Measurements from ENCODE around the gene UTS2R. TPM values are rescaled to one million over a fixed set of nuclear protein-coding genes. Genes with fewer than 3 reads are reported as not detected.

The UTS2R gene
- total and polyA plus RNA-seq, 2 donors: 0.07 to 0.33 TPM

DNA sequence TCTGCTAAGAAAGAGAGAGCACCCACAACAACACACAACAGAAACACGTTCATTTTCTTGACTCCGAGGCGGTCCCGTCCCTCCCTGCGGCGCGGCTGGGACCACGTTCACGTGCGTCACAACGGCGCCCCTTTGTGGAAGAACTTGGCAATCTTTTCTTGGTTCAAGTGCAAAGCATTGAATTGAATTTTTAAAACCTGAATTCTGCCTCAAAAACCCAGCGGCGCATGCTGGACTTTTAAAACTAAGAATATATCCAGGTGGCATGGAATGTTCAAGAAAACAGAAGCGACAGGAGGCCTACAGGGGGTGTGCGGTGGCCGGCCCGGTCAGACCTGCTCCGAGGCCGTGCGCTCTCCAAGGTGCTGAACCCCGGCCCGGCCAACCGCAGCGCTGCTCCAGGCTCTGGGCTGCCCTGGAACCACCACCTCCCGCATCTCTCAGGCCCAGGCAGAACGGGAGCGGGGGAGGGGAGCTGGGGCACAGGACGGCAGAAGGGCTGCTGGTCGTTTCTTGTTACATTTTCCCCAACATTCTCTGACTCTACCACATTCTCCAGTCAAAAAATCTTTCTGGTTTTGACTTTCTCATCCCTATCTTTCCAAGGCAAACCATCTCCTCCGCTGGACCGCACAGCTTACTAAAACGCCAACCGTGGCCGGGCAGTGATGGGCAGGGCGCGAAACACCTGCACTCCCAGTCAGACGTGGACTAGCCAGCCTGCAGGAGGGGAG, 43.1 kb downstream of the UTS2R start:
- peak in 8 of 9 donors; percentile 40 to 87 (median 63) for DNase-seq (ENCODE audit: low read depth in 6 of 9, low spot score in 9 of 9)
- no peak overlapping the region for H3K4me3 ChIP-seq (ENCODE audit: low read length in 2 of 2)
- WGBS: 31% methylated on average over 38 of the region's 38 CpGs
- H3K36me3 ChIP-seq (ENCODE audit: control insufficient read depth in 2 of 2, insufficient read depth in 2 of 2, low read length in 1 of 2): peaks cover 2 to 10% of the 10 kb centered on the region in 2 donors
- no peaks in the 10 kb centered on the region for H3K27me3 ChIP-seq (ENCODE audit: control insufficient read depth in 2 of 2, insufficient read depth in 1 of 2, low read length in 1 of 2)
- no peaks in the 10 kb centered on the region for H3K9me3 ChIP-seq (ENCODE audit: control insufficient read depth in 2 of 2, insufficient read depth in 1 of 2, low read length in 1 of 2)
- H3K4me1 ChIP-seq (ENCODE audit: control insufficient read depth in 2 of 2, insufficient read depth in 2 of 2, low read length in 2 of 2): peaks cover 15 to 20% of the 10 kb centered on the region in 2 donors
- H3K27ac ChIP-seq (ENCODE audit: low read depth in 1 of 2, low read length in 1 of 2): no peak overlapping the region

DNA sequence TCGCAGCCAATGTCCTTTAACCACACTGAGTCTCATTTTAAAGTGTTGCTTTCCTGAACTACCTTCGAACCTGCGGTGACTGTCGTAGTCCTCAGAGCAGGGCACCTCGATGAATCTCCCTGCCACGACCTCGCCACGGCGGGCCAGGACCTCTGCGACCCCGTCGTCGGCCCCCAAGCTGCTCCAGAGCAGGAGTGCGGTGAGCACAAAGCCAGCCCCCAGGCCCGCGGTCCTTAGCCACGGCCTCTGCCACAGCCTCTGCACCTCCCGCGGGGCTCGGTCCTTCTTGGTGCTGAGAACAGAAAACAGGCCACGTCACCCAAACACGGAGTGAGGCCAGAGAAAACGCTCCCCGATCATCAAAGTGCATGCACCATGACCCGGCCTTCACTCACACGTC, 43.8 kb downstream of the UTS2R start:
- WGBS: 98% methylated on average over 26 of the region's 26 CpGs
- Histone ChIP-seq H3K27ac (ENCODE audit: low read depth in 1 of 2, low read length in 1 of 2) (no peak overlapping the region), H3K9me3 (ENCODE audit: control insufficient read depth in 2 of 2, insufficient read depth in 1 of 2, low read length in 1 of 2) (no peaks in the 10 kb centered on the region), H3K4me1 (ENCODE audit: control insufficient read depth in 2 of 2, insufficient read depth in 2 of 2, low read length in 2 of 2) (peaks cover 17 to 22% of the 10 kb centered on the region in 2 donors), H3K36me3 (ENCODE audit: control insufficient read depth in 2 of 2, insufficient read depth in 2 of 2, low read length in 1 of 2) (peaks cover 2 to 10% of the 10 kb centered on the region in 2 donors), H3K4me3 (ENCODE audit: low read length in 2 of 2) (no peak overlapping the region), H3K27me3 (ENCODE audit: control insufficient read depth in 2 of 2, insufficient read depth in 1 of 2, low read length in 1 of 2) (no peaks in the 10 kb centered on the region)
- no peak for DNase-seq (ENCODE audit: low read depth in 6 of 9, low spot score in 9 of 9)

DNA sequence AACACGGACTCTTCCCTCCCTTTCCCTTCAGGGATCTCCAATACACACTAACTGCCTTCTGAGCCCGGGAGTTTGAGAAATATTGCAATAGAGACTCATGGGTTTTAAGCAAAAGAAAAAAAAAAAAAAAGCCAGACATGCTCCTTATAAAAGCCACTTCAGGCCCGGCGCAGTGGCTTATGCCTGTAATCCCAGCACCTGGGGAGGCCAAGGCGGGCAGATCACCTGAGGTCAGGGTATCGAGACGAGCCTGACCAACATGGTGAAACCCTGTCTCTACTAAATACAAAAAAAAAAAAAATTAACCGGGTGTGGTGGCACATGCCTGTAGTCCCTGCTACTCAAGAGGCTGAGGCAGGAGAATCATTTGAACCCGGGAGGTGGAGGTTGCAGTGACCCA, 44.2 kb downstream of the UTS2R start:
- 92% methylated on average over 9 of the region's 9 CpGs for WGBS
- H3K27me3 ChIP-seq (ENCODE audit: control insufficient read depth in 2 of 2, insufficient read depth in 1 of 2, low read length in 1 of 2): no peaks in the 10 kb centered on the region
- H3K36me3 ChIP-seq (ENCODE audit: control insufficient read depth in 2 of 2, insufficient read depth in 2 of 2, low read length in 1 of 2): peaks cover 3 to 10% of the 10 kb centered on the region in 2 donors
- H3K4me3 ChIP-seq (ENCODE audit: low read length in 2 of 2): no peak overlapping the region
- no peak overlapping the region for H3K27ac ChIP-seq (ENCODE audit: low read depth in 1 of 2, low read length in 1 of 2)
- peaks cover 17 to 22% of the 10 kb centered on the region in 2 donors for H3K4me1 ChIP-seq (ENCODE audit: control insufficient read depth in 2 of 2, insufficient read depth in 2 of 2, low read length in 2 of 2)
- H3K9me3 ChIP-seq (ENCODE audit: control insufficient read depth in 2 of 2, insufficient read depth in 1 of 2, low read length in 1 of 2): no peaks in the 10 kb centered on the region
- DNase-seq (ENCODE audit: low read depth in 6 of 9, low spot score in 9 of 9): no peak

DNA sequence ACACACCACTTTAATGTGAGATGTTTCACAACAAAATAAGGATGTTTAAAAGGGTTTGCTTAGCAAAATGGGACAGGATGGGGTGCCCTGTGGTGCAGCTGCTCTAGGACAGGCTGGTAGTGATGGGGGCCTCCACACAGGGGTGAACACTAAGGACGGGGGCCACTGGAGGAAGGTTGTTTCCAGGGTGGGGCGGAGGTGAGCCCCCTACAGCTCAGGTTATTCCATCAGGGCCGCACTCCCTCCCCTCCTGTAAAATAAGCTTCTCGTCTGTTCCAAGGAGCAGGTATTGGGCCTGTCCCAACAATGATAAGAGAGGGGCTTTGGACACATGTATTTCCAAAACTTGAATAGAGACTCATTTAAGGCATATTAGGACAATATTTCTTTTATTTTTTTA, 44.7 kb downstream of the UTS2R start:
- no peak overlapping the region for H3K27ac ChIP-seq (ENCODE audit: low read depth in 1 of 2, low read length in 1 of 2)
- DNase-seq (ENCODE audit: low read depth in 6 of 9, low spot score in 9 of 9): no peak
- H3K36me3 ChIP-seq (ENCODE audit: control insufficient read depth in 2 of 2, insufficient read depth in 2 of 2, low read length in 1 of 2): peaks cover 7 to 9% of the 10 kb centered on the region in 2 donors
- WGBS: 98% methylated on average over 4 of the region's 4 CpGs
- H3K9me3 ChIP-seq (ENCODE audit: control insufficient read depth in 2 of 2, insufficient read depth in 1 of 2, low read length in 1 of 2): no peaks in the 10 kb centered on the region
- no peak overlapping the region for H3K4me3 ChIP-seq (ENCODE audit: low read length in 2 of 2)
- H3K27me3 ChIP-seq (ENCODE audit: control insufficient read depth in 2 of 2, insufficient read depth in 1 of 2, low read length in 1 of 2): no peaks in the 10 kb centered on the region
- H3K4me1 ChIP-seq (ENCODE audit: control insufficient read depth in 2 of 2, insufficient read depth in 2 of 2, low read length in 2 of 2): peaks cover 17 to 22% of the 10 kb centered on the region in 2 donors

DNA sequence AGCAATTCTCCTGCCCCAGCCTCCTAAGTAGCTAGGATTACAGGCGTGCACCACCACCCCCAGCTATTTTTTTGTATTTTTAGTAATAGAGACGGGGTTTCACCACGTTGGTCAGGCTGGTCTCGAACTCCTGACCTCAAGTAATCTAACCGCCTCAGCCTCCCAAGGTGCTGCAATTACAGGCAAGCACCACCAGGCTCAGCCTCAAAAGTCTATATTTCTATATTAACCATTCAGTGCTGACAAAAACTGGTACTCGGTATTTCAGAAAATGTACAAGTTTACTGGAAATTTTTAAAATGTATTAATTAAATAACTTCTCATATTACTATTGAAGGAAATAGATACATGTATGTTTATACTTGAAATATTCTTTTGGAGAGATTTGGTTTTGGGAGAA, 45.2 kb downstream of the UTS2R start:
- WGBS: 96% methylated on average over 6 of the region's 6 CpGs

DNA sequence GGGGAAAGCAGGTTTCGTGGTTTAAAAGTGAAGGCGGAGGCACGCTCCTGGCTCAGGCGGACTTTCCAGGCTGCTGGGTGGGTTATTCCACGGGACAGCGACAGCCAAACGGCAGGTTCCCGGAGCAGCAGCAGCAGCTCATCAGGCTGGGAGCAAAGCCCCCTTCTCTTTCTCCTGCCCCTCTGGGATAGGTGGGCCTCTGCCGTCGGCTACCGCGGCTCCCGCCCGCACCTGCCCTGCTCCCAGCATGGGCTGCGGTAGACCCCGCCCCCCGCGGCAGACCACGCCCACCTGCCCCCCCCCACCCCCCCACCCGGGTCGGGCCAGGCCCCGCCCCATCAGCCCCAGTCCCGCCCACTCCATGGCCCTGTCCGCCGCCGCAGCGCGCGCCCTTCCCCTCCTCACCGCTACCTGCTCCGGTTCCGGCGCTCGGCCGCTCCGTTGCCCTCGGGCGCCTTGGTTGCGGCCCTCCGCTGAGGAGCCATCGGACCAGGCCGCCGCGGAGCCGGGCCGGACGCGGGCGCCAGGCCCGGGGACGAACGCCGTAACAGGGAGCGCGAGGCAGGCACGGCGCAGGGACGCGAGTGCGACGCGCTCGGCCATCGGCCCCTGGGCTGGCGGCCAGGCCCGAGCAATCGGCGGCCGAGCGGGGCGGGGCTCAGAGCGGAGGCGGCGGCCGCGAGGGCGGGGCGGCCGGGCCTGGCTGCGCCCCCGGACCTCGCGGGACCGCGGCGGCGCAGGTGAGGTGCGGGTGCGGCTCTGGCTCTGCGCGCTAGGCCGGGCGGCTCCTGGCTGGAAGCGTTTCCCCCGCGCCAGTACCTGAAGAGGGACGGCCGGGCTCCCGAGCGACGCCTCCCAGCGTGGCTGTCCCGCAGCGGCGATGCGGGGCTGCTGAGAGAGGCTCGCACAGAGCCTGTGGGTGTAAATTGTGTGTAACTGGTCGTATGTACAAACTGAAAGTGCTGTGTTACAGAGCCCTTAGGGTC, 46.7 kb downstream of the UTS2R start, which contains the start of the genes HEXD and OGFOD3:
TSS of gene HEXD (plus strand) at position 347 of the 986 bp plus-strand sequence. CDS start 1,453 bp downstream, outside the sequence.
TSS of gene OGFOD3 (minus strand) at position 586 of the 986 bp plus-strand sequence. CDS start at position 485, 101 bp downstream.
- DNase-seq (ENCODE audit: low read depth in 6 of 9, low spot score in 9 of 9): peak in 8 of 9 donors; percentile 43 to 94 (median 82)
- peak within 1 kb of the TSS; percentile 68 to 97 for H3K27ac ChIP-seq (ENCODE audit: low read depth in 1 of 2, low read length in 1 of 2)

More for the DNA sequence above, 45.2 kb downstream of the UTS2R start:
- Histone ChIP-seq H3K27me3 (ENCODE audit: control insufficient read depth in 2 of 2, insufficient read depth in 1 of 2, low read length in 1 of 2) (no peaks in the 10 kb centered on the region), H3K36me3 (ENCODE audit: control insufficient read depth in 2 of 2, insufficient read depth in 2 of 2, low read length in 1 of 2) (peaks cover 7% of the 10 kb centered on the region in 2 donors), H3K9me3 (ENCODE audit: control insufficient read depth in 2 of 2, insufficient read depth in 1 of 2, low read length in 1 of 2) (no peaks in the 10 kb centered on the region), H3K27ac (ENCODE audit: low read depth in 1 of 2, low read length in 1 of 2) (no peak overlapping the region), H3K4me3 (ENCODE audit: low read length in 2 of 2) (no peak overlapping the region), H3K4me1 (ENCODE audit: control insufficient read depth in 2 of 2, insufficient read depth in 2 of 2, low read length in 2 of 2) (peaks cover 17 to 22% of the 10 kb centered on the region in 2 donors)
- DNase-seq (ENCODE audit: low read depth in 6 of 9, low spot score in 9 of 9): no peak

DNA sequence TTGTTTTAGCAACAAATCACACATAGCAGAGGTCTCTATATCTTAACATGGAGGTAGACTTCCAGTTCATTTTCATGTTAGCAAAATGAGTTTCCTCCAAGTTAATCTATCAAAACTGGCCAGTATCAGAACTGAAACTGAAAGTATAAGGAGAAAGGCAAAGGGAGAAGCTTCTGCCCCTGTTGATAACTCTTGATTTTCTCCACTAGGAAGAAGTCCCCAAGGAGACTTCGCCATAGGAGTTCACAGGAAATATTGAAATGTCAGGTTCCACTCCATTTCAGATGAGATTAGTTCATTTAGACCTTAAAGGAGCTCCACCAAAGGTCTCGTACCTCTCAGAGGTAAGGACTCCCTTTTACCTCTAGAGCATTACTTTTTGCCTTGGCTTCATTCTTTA, 48.0 kb downstream of the UTS2R start:
- H3K9me3 ChIP-seq (ENCODE audit: control insufficient read depth in 2 of 2, insufficient read depth in 1 of 2, low read length in 1 of 2): peaks cover 1 to 6% of the 10 kb centered on the region in 2 donors
- H3K27me3 ChIP-seq (ENCODE audit: control insufficient read depth in 2 of 2, insufficient read depth in 1 of 2, low read length in 1 of 2): no peaks in the 10 kb centered on the region
- peaks cover 5 to 7% of the 10 kb centered on the region in 2 donors for H3K36me3 ChIP-seq (ENCODE audit: control insufficient read depth in 2 of 2, insufficient read depth in 2 of 2, low read length in 1 of 2)
- peak overlapping the region; percentile 8 to 46 for H3K27ac ChIP-seq (ENCODE audit: low read depth in 1 of 2, low read length in 1 of 2)
- DNase-seq (ENCODE audit: low read depth in 6 of 9, low spot score in 9 of 9): peak in 2 of 9 donors; percentile 24 to 54
- H3K4me3 ChIP-seq (ENCODE audit: low read length in 2 of 2): peak overlapping the region; percentile 64 to 99
- WGBS: 45% methylated on average over 2 of the region's 2 CpGs
- H3K4me1 ChIP-seq (ENCODE audit: control insufficient read depth in 2 of 2, insufficient read depth in 2 of 2, low read length in 2 of 2): peaks cover 13 to 15% of the 10 kb centered on the region in 2 donors

More for the DNA sequence above, 46.7 kb downstream of the UTS2R start, which contains the start of the genes HEXD and OGFOD3:
- H3K4me3 ChIP-seq (ENCODE audit: low read length in 2 of 2): peak within 1 kb of the TSS; percentile 64 to 99
- peaks cover 1 to 5% of the 10 kb centered on the region in 2 donors for H3K9me3 ChIP-seq (ENCODE audit: control insufficient read depth in 2 of 2, insufficient read depth in 1 of 2, low read length in 1 of 2)
- H3K36me3 ChIP-seq (ENCODE audit: control insufficient read depth in 2 of 2, insufficient read depth in 2 of 2, low read length in 1 of 2): peaks cover under 1 to 7% of the 10 kb centered on the region in 2 donors
- 2% methylated on average over 108 of the region's 108 CpGs for WGBS
- no peaks in the 10 kb centered on the region for H3K27me3 ChIP-seq (ENCODE audit: control insufficient read depth in 2 of 2, insufficient read depth in 1 of 2, low read length in 1 of 2)
- peaks cover 17 to 22% of the 10 kb centered on the region in 2 donors for H3K4me1 ChIP-seq (ENCODE audit: control insufficient read depth in 2 of 2, insufficient read depth in 2 of 2, low read length in 2 of 2)

DNA sequence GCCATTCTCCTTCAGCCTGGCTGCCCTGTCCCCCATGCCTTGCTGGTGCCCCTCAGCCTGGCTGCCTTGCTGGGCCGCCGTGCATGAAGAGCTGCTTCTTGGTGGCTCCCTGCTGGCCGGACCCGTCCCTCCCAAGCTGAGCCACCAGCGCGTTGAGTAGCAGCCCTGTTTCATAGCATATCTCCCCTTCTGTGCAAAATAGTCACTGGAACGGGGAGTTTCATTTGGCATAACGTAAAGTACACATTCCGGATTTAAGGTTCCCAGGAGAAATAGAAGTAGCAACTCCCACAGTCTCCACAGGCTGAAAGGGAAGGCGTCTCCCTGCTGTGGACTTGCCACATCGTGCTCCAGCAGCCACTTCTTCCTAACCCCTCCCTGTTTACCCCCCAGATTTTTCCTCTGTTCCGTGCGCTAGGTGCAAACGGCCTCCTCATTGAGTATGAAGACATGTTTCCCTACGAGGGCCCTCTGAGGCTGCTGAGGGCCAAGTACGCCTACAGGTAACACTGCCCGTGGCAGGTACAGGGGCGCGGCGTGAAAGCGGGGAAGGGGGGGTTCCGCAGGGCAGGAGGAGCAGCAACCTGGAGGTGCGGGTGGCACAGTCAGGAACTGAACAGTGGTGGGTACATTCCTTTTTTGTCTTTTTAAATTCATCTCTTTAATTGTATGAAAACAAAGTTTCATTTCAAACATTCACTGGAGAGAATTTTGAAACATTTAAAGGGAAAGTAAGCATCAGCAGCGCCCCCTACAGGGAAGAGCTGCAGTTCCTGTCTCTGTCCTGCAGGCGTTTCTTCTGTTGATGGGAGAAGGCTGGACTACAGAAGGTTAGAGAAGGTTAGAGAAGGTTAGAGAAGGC, 52.7 kb downstream of the UTS2R start:
- H3K27me3 ChIP-seq (ENCODE audit: control insufficient read depth in 2 of 2, insufficient read depth in 1 of 2, low read length in 1 of 2): no peaks in the 10 kb centered on the region
- no peak overlapping the region for H3K4me3 ChIP-seq (ENCODE audit: low read length in 2 of 2)
- peaks cover 1 to 9% of the 10 kb centered on the region in 2 donors for H3K9me3 ChIP-seq (ENCODE audit: control insufficient read depth in 2 of 2, insufficient read depth in 1 of 2, low read length in 1 of 2)
- 94% methylated on average over 25 of the region's 25 CpGs for WGBS
- peaks cover 4 to 5% of the 10 kb centered on the region in 2 donors for H3K4me1 ChIP-seq (ENCODE audit: control insufficient read depth in 2 of 2, insufficient read depth in 2 of 2, low read length in 2 of 2)
- peaks cover 5% of the 10 kb centered on the region in 2 donors for H3K36me3 ChIP-seq (ENCODE audit: control insufficient read depth in 2 of 2, insufficient read depth in 2 of 2, low read length in 1 of 2)
- DNase-seq (ENCODE audit: low read depth in 6 of 9, low spot score in 9 of 9): peak in 2 of 9 donors; percentile 48 to 63
- no peak overlapping the region for H3K27ac ChIP-seq (ENCODE audit: low read depth in 1 of 2, low read length in 1 of 2)
